Activated naive CD8-positive, alpha-beta T cell treated with anti-CD3 and anti-CD28 coated beads, Interleukin-2, amount 50 U/mL, for 24 hours (primary cell): Measurements from ENCODE around the gene SMAD3.

Source experiments
- ATAC-seq: fragments of 150-1000 bp; cut with Tn5 transposase; one replicate; pipeline ENCODE4 v1.10.0; 2021
- DNase-seq: peaks from one replicate; pipeline ENCODE4 v3.0.0; 2021
- H3K27ac Mint-ChIP-seq: one replicate; pipeline ENCODE4 v1.8.0; 2021; ENCODE audit warnings: mild to moderate bottlenecking, mixed read lengths
- H3K27me3 Mint-ChIP-seq: one replicate; pipeline ENCODE4 v1.8.0; 2021; ENCODE audit warnings: mixed read lengths
- H3K36me3 Mint-ChIP-seq: one replicate; pipeline ENCODE4 v1.8.0; 2021; ENCODE audit warnings: low read depth, mixed read lengths
- H3K4me1 Mint-ChIP-seq: one replicate; pipeline ENCODE4 v1.8.0; 2021; ENCODE audit warnings: mixed read lengths
- H3K4me3 Mint-ChIP-seq: one replicate; pipeline ENCODE4 v1.8.0; 2021; ENCODE audit warnings: mild to moderate bottlenecking, moderate library complexity, mixed read lengths
- H3K9me3 Mint-ChIP-seq: one replicate; pipeline ENCODE4 v1.8.0; 2021; ENCODE audit warnings: mixed read lengths

SMAD3 gene

DNA sequence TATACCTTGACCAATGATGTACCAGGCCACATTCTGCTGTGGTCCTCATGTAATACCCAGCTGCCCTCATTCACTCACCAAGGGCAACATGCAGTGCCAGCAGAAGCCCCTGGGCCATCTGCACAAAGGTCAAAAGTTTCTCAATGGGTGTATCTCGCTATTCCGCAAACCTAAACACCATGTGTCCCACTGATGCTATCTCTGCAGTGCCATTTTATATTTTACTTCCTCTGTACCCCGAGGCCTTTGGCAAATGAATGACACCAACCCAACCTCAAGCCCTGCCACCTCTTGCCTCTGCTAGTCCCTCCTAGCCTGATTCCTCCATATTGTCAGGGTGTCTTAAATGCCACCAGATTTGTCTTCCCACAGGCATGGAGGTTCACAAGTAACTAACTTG, 129.9 kb downstream of the SMAD3 start:
- DNase-seq, result no peak
- no peak overlapping the region for H3K4me3 Mint-ChIP-seq
- H3K36me3 Mint-ChIP-seq, result peaks cover 37% of the 10 kb centered on the region
- ATAC-seq, result no peak
- H3K9me3 Mint-ChIP-seq, result no peaks in the 10 kb centered on the region
- H3K27me3 Mint-ChIP-seq, result no peaks in the 10 kb centered on the region
- H3K27ac Mint-ChIP-seq, result no peak overlapping the region
- peaks cover 6% of the 10 kb centered on the region for H3K4me1 Mint-ChIP-seq

GRCh38 chr15:67196222-67196621, 130.8 kb downstream of the SMAD3 start:
- Mint-ChIP-seq H3K4me3 (no peak overlapping the region), H3K9me3 (no peaks in the 10 kb centered on the region), H3K27ac (no peak overlapping the region), H3K27me3 (no peaks in the 10 kb centered on the region), H3K4me1 (peaks cover 6% of the 10 kb centered on the region), H3K36me3 (peaks cover 36% of the 10 kb centered on the region)
- DNase-seq (no peak), ATAC-seq (no peak)

GRCh38 chr15:67196672-67197363, 131.4 kb downstream of the SMAD3 start:
- Mint-ChIP-seq H3K4me1 (peaks cover 6% of the 10 kb centered on the region), H3K27ac (no peak overlapping the region), H3K27me3 (no peaks in the 10 kb centered on the region), H3K9me3 (no peaks in the 10 kb centered on the region), H3K4me3 (no peak overlapping the region), H3K36me3 (peaks cover 36% of the 10 kb centered on the region)
- no peak for DNase-seq
- ATAC-seq, result no peak

- peaks cover 40% of the 10 kb centered on the region for H3K36me3 Mint-ChIP-seq
Observed at GRCh38 chr15:67197364-67197695, 131.9 kb downstream of the SMAD3 start.

GRCh38 chr15:67198157-67198754, 132.9 kb downstream of the SMAD3 start:
- DNase-seq, result no peak
- no peak for ATAC-seq
- no peaks in the 10 kb centered on the region for H3K27me3 Mint-ChIP-seq
- peaks cover 47% of the 10 kb centered on the region for H3K36me3 Mint-ChIP-seq
- H3K4me1 Mint-ChIP-seq, result peaks cover 6% of the 10 kb centered on the region
- H3K4me3 Mint-ChIP-seq, result no peak overlapping the region
- H3K27ac Mint-ChIP-seq, result peak overlapping the region; percentile 23
- no peaks in the 10 kb centered on the region for H3K9me3 Mint-ChIP-seq

More at GRCh38 chr15:67197364-67197695, 131.9 kb downstream of the SMAD3 start:
- peaks cover 6% of the 10 kb centered on the region for H3K4me1 Mint-ChIP-seq
- no peak overlapping the region for H3K4me3 Mint-ChIP-seq
- no peaks in the 10 kb centered on the region for H3K27me3 Mint-ChIP-seq
- no peak for ATAC-seq
- DNase-seq, result no peak
- no peak overlapping the region for H3K27ac Mint-ChIP-seq
- H3K9me3 Mint-ChIP-seq, result no peaks in the 10 kb centered on the region

DNA sequence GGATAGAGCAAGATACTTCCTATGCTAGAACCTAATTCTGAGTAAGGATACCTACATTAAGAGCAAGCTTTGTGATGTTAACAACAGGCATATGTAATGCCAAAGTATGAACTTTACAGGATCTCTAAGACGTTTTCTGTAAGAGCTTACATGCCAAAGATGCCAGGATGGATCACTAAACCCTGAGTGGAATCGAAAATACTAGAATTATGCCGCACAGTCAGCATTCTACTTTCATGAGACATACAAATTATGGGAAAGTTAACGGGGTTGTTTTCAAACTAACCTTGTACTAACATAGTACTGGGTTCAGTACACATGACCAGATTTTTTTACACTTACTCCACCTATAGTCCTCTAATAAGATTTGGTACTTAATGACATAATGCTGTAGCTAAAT, 134.0 kb downstream of the SMAD3 start:
- H3K9me3 Mint-ChIP-seq, result no peaks in the 10 kb centered on the region

GRCh38 chr15:67199881-67200763, 134.7 kb downstream of the SMAD3 start:
- DNase-seq, result no peak
- Mint-ChIP-seq H3K27ac (no peak overlapping the region), H3K9me3 (no peaks in the 10 kb centered on the region), H3K4me1 (peaks cover 6% of the 10 kb centered on the region), H3K4me3 (no peak overlapping the region), H3K36me3 (peaks cover 50% of the 10 kb centered on the region), H3K27me3 (no peaks in the 10 kb centered on the region)
- ATAC-seq, result no peak

More for the DNA sequence above, 134.0 kb downstream of the SMAD3 start:
- peaks cover 6% of the 10 kb centered on the region for H3K4me1 Mint-ChIP-seq
- H3K27me3 Mint-ChIP-seq, result no peaks in the 10 kb centered on the region
- peaks cover 51% of the 10 kb centered on the region for H3K36me3 Mint-ChIP-seq
- no peak for ATAC-seq
- no peak for DNase-seq
- H3K27ac Mint-ChIP-seq, result no peak overlapping the region
- H3K4me3 Mint-ChIP-seq, result no peak overlapping the region

GRCh38 chr15:67201136-67201535, 135.7 kb downstream of the SMAD3 start:
- Mint-ChIP-seq H3K4me3 (no peak overlapping the region), H3K27me3 (no peaks in the 10 kb centered on the region), H3K27ac (no peak overlapping the region), H3K9me3 (no peaks in the 10 kb centered on the region), H3K36me3 (peaks cover 54% of the 10 kb centered on the region), H3K4me1 (peaks cover 6% of the 10 kb centered on the region)
- ATAC-seq, result no peak
- DNase-seq, result no peak

DNA sequence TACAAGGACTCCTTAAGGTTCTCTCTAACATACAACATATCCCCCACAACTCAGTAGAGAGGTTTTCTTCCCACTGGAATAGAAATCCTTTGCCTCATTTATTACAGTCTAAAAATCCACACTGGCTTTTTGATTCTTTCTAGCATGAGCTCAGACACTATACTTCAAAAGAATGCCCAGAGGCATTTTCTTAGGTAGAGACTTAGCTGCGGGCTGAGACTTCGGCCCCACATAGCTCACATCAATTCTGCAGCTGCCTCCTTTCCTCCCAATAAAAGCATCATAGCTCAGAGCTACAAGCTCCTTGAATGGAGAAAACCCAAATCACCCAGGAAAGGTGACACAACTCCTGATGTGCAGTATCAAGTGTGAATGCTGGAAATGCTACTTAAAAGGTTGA, 136.7 kb downstream of the SMAD3 start:
- ATAC-seq (no peak), DNase-seq (no peak)
- no peak overlapping the region for H3K4me3 Mint-ChIP-seq
- H3K4me1 Mint-ChIP-seq, result peaks cover 6% of the 10 kb centered on the region
- peaks cover 48% of the 10 kb centered on the region for H3K36me3 Mint-ChIP-seq
- H3K9me3 Mint-ChIP-seq, result no peaks in the 10 kb centered on the region
- H3K27me3 Mint-ChIP-seq, result no peaks in the 10 kb centered on the region
- H3K27ac Mint-ChIP-seq, result no peak overlapping the region

GRCh38 chr15:67202991-67203390, 137.6 kb downstream of the SMAD3 start:
- H3K27ac Mint-ChIP-seq, result no peak overlapping the region
- H3K4me1 Mint-ChIP-seq, result peaks cover 6% of the 10 kb centered on the region
- H3K36me3 Mint-ChIP-seq, result peaks cover 50% of the 10 kb centered on the region
- ATAC-seq (no peak), DNase-seq (no peak)
- H3K4me3 Mint-ChIP-seq, result no peak overlapping the region
- H3K27me3 Mint-ChIP-seq, result no peaks in the 10 kb centered on the region
- no peaks in the 10 kb centered on the region for H3K9me3 Mint-ChIP-seq

DNA sequence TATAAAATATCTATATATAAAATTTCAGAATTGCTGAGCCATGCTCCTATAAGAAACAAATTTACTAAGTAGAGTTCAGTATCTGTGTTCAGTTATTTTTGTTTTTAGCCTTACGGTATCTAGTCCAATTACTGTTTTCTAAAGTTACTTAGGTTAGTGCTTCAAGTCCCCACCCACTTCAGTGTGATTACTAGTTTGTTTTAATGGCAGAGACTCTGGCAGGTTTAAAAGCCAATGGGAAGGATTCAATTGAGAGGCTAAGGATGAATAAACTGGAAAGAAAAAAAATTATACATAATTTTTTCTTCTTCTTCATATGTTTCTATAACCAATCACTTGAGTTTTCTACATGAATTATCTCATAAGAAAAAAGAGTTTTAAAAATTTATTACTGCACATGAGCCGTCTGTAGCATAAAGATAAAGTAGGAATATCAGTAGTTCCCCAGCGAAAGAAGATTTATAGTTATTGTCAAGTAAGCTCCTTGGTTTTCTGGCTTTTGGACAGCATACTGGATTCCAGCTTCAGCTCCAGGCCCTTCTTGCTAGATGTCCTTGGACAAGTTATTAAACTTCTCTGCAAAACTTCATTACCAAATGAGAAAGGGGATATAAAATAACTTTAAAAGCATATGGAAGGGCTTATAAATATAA, 142.3 kb downstream of the SMAD3 start:
- H3K27me3 Mint-ChIP-seq, result no peaks in the 10 kb centered on the region
- no peak overlapping the region for H3K4me3 Mint-ChIP-seq
- H3K27ac Mint-ChIP-seq, result no peak overlapping the region
- no peaks in the 10 kb centered on the region for H3K4me1 Mint-ChIP-seq
- peaks cover 38% of the 10 kb centered on the region for H3K36me3 Mint-ChIP-seq
- ATAC-seq (no peak), DNase-seq (no peak)
- H3K9me3 Mint-ChIP-seq, result no peaks in the 10 kb centered on the region

GRCh38 chr15:67208396-67208795, 143.0 kb downstream of the SMAD3 start:
- ATAC-seq (no peak), DNase-seq (no peak)
- peaks cover 35% of the 10 kb centered on the region for H3K36me3 Mint-ChIP-seq
- H3K4me1 Mint-ChIP-seq, result no peaks in the 10 kb centered on the region
- H3K9me3 Mint-ChIP-seq, result no peaks in the 10 kb centered on the region
- H3K27me3 Mint-ChIP-seq, result no peaks in the 10 kb centered on the region
- H3K4me3 Mint-ChIP-seq, result no peak overlapping the region
- no peak overlapping the region for H3K27ac Mint-ChIP-seq

GRCh38 chr15:67210555-67211168, 145.3 kb downstream of the SMAD3 start:
- DNase-seq, result no peak
- H3K27ac Mint-ChIP-seq, result no peak overlapping the region
- no peaks in the 10 kb centered on the region for H3K4me1 Mint-ChIP-seq
- H3K9me3 Mint-ChIP-seq, result no peaks in the 10 kb centered on the region
- H3K36me3 Mint-ChIP-seq, result peaks cover 19% of the 10 kb centered on the region
- no peaks in the 10 kb centered on the region for H3K27me3 Mint-ChIP-seq
- no peak overlapping the region for H3K4me3 Mint-ChIP-seq
- ATAC-seq, result no peak

DNA sequence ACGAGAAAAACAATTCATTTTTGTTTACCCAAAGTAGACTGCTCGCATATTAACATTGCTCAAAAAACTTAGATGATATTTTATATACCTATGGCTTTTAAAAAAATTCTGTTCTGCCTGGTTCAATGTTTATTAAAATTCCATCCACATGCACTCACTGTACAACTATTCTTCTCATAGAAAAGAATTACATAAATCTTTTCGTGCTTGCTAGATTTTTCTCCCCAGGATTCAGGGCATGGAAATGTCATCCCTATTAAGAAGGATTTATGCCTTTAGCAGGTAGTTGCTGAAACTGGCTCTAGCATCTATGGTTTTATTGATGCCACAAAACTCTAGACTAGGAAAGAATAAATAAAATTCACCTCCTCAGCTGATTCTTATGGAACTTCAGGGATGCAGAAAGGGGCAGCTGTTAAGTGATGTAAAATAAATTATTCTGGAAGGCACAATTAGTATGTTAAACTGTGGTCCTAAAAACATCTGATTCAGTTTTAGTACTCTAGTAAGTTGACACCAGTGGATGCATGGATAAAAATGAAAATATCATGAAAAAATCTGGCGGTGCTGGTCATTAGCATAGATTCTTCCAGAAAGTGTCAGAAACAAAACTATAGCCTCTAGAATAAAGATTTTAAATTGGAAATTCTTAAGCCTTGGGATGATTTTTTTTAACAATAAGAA, 147.4 kb downstream of the SMAD3 start:
- no peaks in the 10 kb centered on the region for H3K4me1 Mint-ChIP-seq
- DNase-seq, result no peak
- ATAC-seq, result no peak
- H3K4me3 Mint-ChIP-seq, result no peak overlapping the region
- peaks cover 18% of the 10 kb centered on the region for H3K36me3 Mint-ChIP-seq
- no peaks in the 10 kb centered on the region for H3K9me3 Mint-ChIP-seq
- no peak overlapping the region for H3K27ac Mint-ChIP-seq
- H3K27me3 Mint-ChIP-seq, result no peaks in the 10 kb centered on the region
